GM06990 (cell line): ENCODE measurements around the gene CWC15.

Experiments
- DNase-seq: peaks from one replicate; pipeline ENCODE4 v3.0.0-alpha.2; 2011; ENCODE audit not compliant: insufficient read length; ENCODE audit errors: extremely low read depth
- H3K27me3 ChIP-seq: replicated peaks from 2 replicates; pipeline ENCODE4 v1.6.0; 2011; ENCODE audit warnings: low read length; ENCODE audit not compliant: control insufficient read depth, insufficient read depth
- H3K36me3 ChIP-seq: 2 replicates; pipeline ENCODE4 v1.5.1; 2011; ENCODE audit warnings: low read length; ENCODE audit not compliant: control insufficient read depth, insufficient read depth
- H3K4me3 ChIP-seq: replicated peaks from 2 replicates; pipeline ENCODE4 v1.5.1; 2011; ENCODE audit warnings: low read depth, mild to moderate bottlenecking, control low read depth, low read length
- CTCF ChIP-seq: IDR thresholded peaks from 2 replicates; pipeline ENCODE4 v1.5.1; 2011; ENCODE audit warnings: low read length, control low read depth, mild to moderate bottlenecking, inconsistent platforms; ENCODE audit not compliant: insufficient read depth, poor library complexity, severe bottlenecking

The CWC15 gene

GRCh38 chr11:94926271-94926625, 47.1 kb downstream of the CWC15 start:
- no peaks in the 10 kb centered on the region for H3K36me3 ChIP-seq

GRCh38 chr11:94925422-94926270, 47.7 kb downstream of the CWC15 start:
- Histone ChIP-seq H3K27me3 (no peaks in the 10 kb centered on the region), H3K4me3 (no peak overlapping the region), H3K36me3 (no peaks in the 10 kb centered on the region)
- no peak for DNase-seq
- no peak for TF ChIP-seq CTCF

More at GRCh38 chr11:94926271-94926625, 47.1 kb downstream of the CWC15 start:
- no peak for DNase-seq
- no peak overlapping the region for H3K4me3 ChIP-seq
- H3K27me3 ChIP-seq: no peaks in the 10 kb centered on the region
- TF ChIP-seq CTCF: no peak

- DNase-seq: no peak
- Histone ChIP-seq H3K27me3 (no peaks in the 10 kb centered on the region), H3K36me3 (no peaks in the 10 kb centered on the region), H3K4me3 (no peak overlapping the region)
- no peak for TF ChIP-seq CTCF
Measured at GRCh38 chr11:94924612-94925011, 48.7 kb downstream of the CWC15 start.

- no peak for TF ChIP-seq CTCF
- no peak for DNase-seq
- no peak overlapping the region for H3K4me3 ChIP-seq
- H3K36me3 ChIP-seq: no peaks in the 10 kb centered on the region
- H3K27me3 ChIP-seq: no peaks in the 10 kb centered on the region
Measured at GRCh38 chr11:94924171-94924572, 49.2 kb downstream of the CWC15 start.

GRCh38 chr11:94923004-94923334, 50.4 kb downstream of the CWC15 start:
- no peaks in the 10 kb centered on the region for H3K36me3 ChIP-seq
- DNase-seq: no peak
- no peak for TF ChIP-seq CTCF
- H3K4me3 ChIP-seq: no peak overlapping the region
- no peaks in the 10 kb centered on the region for H3K27me3 ChIP-seq
